ENCODE results near the gene ZNF180. TPM values are rescaled to one million over a fixed set of nuclear protein-coding genes. Genes with fewer than 3 reads are reported as not detected.
"Not testable (repeated sequence)": the region's sequence is repeated elsewhere in the genome, so short reads cannot be mapped to it uniquely, and the experiment has no call there.

Gene ZNF180
- total and polyA plus RNA-seq, 2 donors (not counting 1 experiment from before 2014, with no cell fraction given), result 4.4 to 16.1 TPM

DNA sequence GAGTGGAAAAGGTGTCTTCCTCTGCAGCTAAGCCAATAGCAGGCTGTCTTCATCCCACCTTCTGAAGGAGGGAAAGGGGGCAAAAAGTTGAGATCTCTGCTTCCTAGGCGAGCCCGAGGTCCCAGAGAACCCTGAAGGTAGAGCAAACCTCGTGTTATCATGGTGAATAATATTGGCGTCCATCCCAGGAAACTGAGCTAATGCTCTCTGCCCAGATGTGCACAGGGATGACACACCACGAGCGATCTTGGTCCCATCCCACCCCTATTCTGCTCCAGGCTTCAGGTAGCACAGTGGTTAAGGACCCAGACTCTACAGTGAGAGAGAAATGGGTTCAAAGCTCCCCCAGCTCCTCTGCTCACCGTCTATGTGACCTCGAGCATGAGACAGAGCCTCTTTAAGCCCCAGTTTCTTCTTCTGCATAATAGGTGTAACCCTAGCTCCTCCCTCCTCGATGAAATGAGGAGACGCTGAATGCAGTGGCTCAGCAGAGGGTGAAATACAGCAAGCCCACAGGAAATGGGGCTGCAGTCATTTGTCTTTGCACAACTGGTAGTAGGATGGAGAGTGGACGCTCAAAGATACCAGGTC, 39.0 kb upstream of the ZNF180 start:
- Histone ChIP-seq H3K9me3 (ENCODE audit: control extremely low read depth in 1 of 3, control insufficient read depth in 2 of 3, insufficient read depth in 1 of 3, low read length in 2 of 3) (peaks cover 0 to 20% (median 0%) of the 10 kb centered on the region in 3 donors), H3K4me1 (ENCODE audit: control insufficient read depth in 2 of 2, insufficient read depth in 2 of 2, low read length in 2 of 2) (no peaks in the 10 kb centered on the region), H3K9ac (ENCODE audit: low read length) (no peak overlapping the region), H3K36me3 (replicated peaks in 1 of 2; ENCODE audit: control extremely low read depth in 1 of 2, control insufficient read depth in 1 of 2, extremely low read depth in 1 of 2, insufficient read depth in 2 of 2, low read length in 1 of 2) (no peaks in the 10 kb centered on the region), H4K20me1 (ENCODE audit: control insufficient read depth, insufficient read depth, low read length, poor library complexity, severe bottlenecking) (no peaks in the 10 kb centered on the region), H3K79me2 (ENCODE audit: control insufficient read depth, insufficient read depth, low read length) (no peaks in the 10 kb centered on the region), H3K4me3 (ENCODE audit: control extremely low read depth in 1 of 5, extremely low read depth in 1 of 5, insufficient read depth in 1 of 5, low read depth in 2 of 5, low read length in 4 of 5) (no peak overlapping the region), H3K4me2 (replicated peaks; ENCODE audit: low read depth, low read length, poor library complexity, severe bottlenecking) (no peak overlapping the region), H3K27ac (ENCODE audit: low read length in 2 of 2) (no peak overlapping the region), H2AFZ (ENCODE audit: insufficient read depth, low read depth, low read length, poor library complexity, severe bottlenecking) (no peak overlapping the region), H3K27me3 (replicated peaks in 1 of 4; ENCODE audit: control extremely low read depth in 1 of 4, control insufficient read depth in 3 of 4, insufficient read depth in 4 of 4, low read length in 3 of 4) (peaks cover 0 to 4% (median 0%) of the 10 kb centered on the region in 4 experiments)
- no peaks in the 10 kb centered on the region for H3K4me1 Mint-ChIP-seq
- H3K4me3 Mint-ChIP-seq, result no peak overlapping the region
- ChIA-PET POLR2A (no interaction called here), CTCF (no interaction called here)
- intact Hi-C loops (cut with micrococcal nuclease), result no loop called here
- no peak for DNase-seq
- TF ChIP-seq EZH2 (IDR thresholded peaks at IDR 0.05; ENCODE audit: borderline replicate concordance, insufficient read depth, low read depth, low read length, poor library complexity, severe bottlenecking) (no peak), CTCF (IDR thresholded peaks at IDR 0.05) (no peak)
- peaks cover 11% of the 10 kb centered on the region for H3K9me3 Mint-ChIP-seq (ENCODE audit: insufficient read depth)
- peaks cover 42% of the 10 kb centered on the region for H3K27me3 Mint-ChIP-seq
- H3K27ac Mint-ChIP-seq, result no peak overlapping the region
- 80% methylated on average over 7 of the region's 11 CpGs for WGBS (ENCODE audit: insufficient coverage)
- no peak for ATAC-seq (ENCODE audit: low read depth)

DNA sequence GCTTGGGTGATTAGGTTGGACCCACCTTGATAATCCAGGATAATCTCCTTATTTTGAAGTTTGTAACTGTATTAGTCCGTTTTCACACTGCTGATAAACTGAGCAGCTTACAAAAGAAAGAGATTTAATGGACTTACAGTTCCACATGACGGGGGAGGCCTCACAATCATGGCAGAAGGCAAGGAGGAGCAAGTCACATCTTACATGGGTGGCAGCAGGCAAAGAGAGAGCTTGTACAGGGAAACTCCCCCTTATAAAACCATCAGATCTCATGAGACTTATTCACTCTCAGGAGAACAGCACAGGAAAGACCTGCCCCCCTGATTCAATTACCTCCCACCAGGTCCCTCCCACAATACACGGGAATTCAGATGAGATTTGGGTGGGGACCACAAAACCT, 35.0 kb upstream of the ZNF180 start:
- H2AFZ ChIP-seq (ENCODE audit: insufficient read depth, low read depth, low read length, poor library complexity, severe bottlenecking); H4K20me1 ChIP-seq (ENCODE audit: control insufficient read depth, insufficient read depth, low read length, poor library complexity, severe bottlenecking); H3K79me2 ChIP-seq (ENCODE audit: control insufficient read depth, insufficient read depth, low read length); H3K4me3 ChIP-seq (ENCODE audit: control extremely low read depth in 1 of 5, extremely low read depth in 1 of 5, insufficient read depth in 1 of 5, low read depth in 2 of 5, low read length in 4 of 5); H3K4me2 ChIP-seq (replicated peaks; ENCODE audit: low read depth, low read length, poor library complexity, severe bottlenecking); H3K27ac ChIP-seq (ENCODE audit: low read length in 2 of 2); H3K27ac Mint-ChIP-seq; H3K4me3 Mint-ChIP-seq; H3K27me3 ChIP-seq (replicated peaks in 1 of 4; ENCODE audit: control extremely low read depth in 1 of 4, control insufficient read depth in 3 of 4, insufficient read depth in 4 of 4, low read length in 3 of 4); ATAC-seq (ENCODE audit: low read depth); H3K4me1 Mint-ChIP-seq; intact Hi-C loops (cut with micrococcal nuclease); H3K36me3 ChIP-seq (replicated peaks in 1 of 2; ENCODE audit: control extremely low read depth in 1 of 2, control insufficient read depth in 1 of 2, extremely low read depth in 1 of 2, insufficient read depth in 2 of 2, low read length in 1 of 2); H3K9ac ChIP-seq (ENCODE audit: low read length); DNase-seq; CTCF ChIA-PET; POLR2A ChIA-PET; H3K4me1 ChIP-seq (ENCODE audit: control insufficient read depth in 2 of 2, insufficient read depth in 2 of 2, low read length in 2 of 2): not testable (repeated sequence)
- H3K9me3 ChIP-seq (ENCODE audit: control extremely low read depth in 1 of 3, control insufficient read depth in 2 of 3, insufficient read depth in 1 of 3, low read length in 2 of 3), result peaks cover 0 to 23% (median 0%) of the 10 kb centered on the region in 3 donors
- Mint-ChIP-seq H3K9me3 (ENCODE audit: insufficient read depth) (peaks cover 11% of the 10 kb centered on the region), H3K27me3 (peaks cover 35% of the 10 kb centered on the region)
- 51% methylated on average over 2 of the region's 3 CpGs for WGBS (ENCODE audit: insufficient coverage)

Data from B cell (primary cell).